Measurements from ENCODE around the gene TMEM150A. TPM values are rescaled to one million over a fixed set of nuclear protein-coding genes. Genes with fewer than 3 reads are reported as not detected.
A peak's percentile ranks its signal among the peaks of the same experiment; 100 is the strongest.

TMEM150A gene
- total RNA-seq, 4 donors from 2014 or later, result 8.9 to 25.2 (median 21.9) TPM

DNA sequence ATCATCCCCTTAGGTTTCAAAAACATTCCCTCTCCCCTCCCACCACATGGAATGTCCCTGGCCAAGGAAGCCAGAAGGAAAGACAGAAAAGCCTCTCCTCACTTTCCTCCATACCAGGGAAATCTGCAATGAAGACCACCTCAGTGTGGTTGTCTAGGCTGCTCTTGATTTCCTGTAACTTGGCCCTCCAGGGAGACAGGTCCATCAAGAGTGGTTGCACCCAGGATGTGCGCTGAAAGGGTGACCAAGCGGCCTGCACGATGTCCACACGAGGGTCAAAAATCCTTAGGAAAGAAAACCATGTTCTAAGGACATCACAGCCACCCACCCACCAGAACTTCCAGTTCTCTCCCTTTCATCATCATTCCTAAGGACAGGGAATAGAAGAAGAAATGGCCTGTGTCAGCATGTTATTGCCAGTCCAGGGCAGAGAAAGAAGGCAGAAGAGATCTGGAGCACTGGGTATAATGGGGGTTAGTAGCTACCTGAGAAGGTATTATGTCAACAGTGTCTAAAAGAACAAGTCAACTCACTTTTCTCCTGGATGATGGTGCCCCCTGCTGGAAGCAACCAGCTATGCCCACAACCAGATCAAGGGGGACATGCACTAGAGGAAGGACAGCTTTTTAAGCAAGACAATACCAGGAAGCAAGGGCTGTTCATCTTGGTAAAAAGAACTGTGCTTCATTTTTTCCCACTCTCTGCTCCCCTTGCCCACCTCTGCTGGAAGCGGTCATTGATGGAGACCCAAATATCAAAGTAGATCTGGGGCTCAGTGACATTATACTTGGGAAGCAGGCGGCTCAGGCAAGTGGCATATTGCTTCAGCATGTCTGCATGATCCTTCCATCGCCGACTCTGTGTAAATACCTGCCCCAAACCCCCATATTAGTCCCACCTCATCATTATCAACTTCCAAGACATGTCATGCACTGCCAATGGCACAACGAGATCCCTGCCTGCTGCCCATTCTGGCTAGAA, 50.5 kb downstream of the TMEM150A start:
- peak overlapping the region in 2 of 3 donors; percentile 8 to 29 for H3K27ac ChIP-seq
- intact Hi-C loops (cut with DNase I), result loop anchor here (2.0 to 5.0 kb wide), 2 partner anchors 131 to 200 kb away; partner anchors contain the start of genes ELMOD3 and RETSAT
- TF ChIP-seq, protein P1, sequence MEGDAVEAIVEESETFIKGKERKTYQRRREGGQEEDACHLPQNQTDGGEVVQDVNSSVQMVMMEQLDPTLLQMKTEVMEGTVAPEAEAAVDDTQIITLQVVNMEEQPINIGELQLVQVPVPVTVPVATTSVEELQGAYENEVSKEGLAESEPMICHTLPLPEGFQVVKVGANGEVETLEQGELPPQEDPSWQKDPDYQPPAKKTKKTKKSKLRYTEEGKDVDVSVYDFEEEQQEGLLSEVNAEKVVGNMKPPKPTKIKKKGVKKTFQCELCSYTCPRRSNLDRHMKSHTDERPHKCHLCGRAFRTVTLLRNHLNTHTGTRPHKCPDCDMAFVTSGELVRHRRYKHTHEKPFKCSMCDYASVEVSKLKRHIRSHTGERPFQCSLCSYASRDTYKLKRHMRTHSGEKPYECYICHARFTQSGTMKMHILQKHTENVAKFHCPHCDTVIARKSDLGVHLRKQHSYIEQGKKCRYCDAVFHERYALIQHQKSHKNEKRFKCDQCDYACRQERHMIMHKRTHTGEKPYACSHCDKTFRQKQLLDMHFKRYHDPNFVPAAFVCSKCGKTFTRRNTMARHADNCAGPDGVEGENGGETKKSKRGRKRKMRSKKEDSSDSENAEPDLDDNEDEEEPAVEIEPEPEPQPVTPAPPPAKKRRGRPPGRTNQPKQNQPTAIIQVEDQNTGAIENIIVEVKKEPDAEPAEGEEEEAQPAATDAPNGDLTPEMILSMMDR (IDR thresholded peaks at IDR 0.05), result peak; percentile 74 to 98 (median 92)
- TF ChIP-seq POLR2A (IDR thresholded peaks at IDR 0.05), result no peak

DNA sequence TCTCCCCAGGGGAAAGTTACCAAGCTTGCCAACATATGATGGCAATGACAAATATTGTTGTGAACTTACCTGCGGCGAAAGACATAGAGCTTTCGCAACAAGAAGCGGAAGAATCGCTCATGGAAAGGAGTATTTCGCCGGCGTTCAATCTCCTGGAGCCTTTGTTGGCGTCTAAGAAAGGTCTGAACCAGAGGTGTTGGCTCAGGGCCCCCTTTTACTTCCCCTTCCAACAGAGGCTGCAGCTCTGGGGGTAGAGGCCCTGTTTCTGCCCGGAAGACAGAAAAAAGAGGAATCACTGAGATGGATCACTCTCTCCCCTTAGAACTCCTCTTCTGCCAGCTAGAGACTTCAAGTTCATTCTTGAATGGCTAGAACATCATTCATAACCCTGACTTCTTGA, 52.0 kb downstream of the TMEM150A start:
- 92 to 93% methylated on average over 10 of the region's 10 CpGs for whole genome bisulfite sequencing, 2 donors
- TF ChIP-seq POLR2A (IDR thresholded peaks at IDR 0.05), result no peak
- TF ChIP-seq, protein P1 (IDR thresholded peaks at IDR 0.05), result no peak
- H3K9me3 ChIP-seq, result no peaks in the 10 kb centered on the region
- intact Hi-C loops (cut with DNase I), result loop anchor here (2.0 to 5.0 kb wide), 2 partner anchors 130 to 198 kb away; partner anchors contain the start of genes ELMOD3 and RETSAT
- H3K27ac ChIP-seq, result no peak overlapping the region
- peaks cover 3 to 4% of the 10 kb centered on the region in 2 donors for H3K4me1 ChIP-seq
- DNase-seq, result no peak
- peaks cover 31 to 39% of the 10 kb centered on the region in 2 donors for H3K36me3 ChIP-seq
- H3K27me3 ChIP-seq, result no peaks in the 10 kb centered on the region
- no peak overlapping the region for H3K4me3 ChIP-seq (replicated peaks in 1 of 3)

More for the DNA sequence above, 50.5 kb downstream of the TMEM150A start:
- Histone ChIP-seq H3K27me3 (no peaks in the 10 kb centered on the region), H3K4me1 (peaks cover 3 to 4% of the 10 kb centered on the region in 2 donors), H3K4me3 (replicated peaks in 1 of 3) (no peak overlapping the region), H3K9me3 (no peaks in the 10 kb centered on the region), H3K36me3 (peaks cover 28 to 31% of the 10 kb centered on the region in 2 donors)
- WGBS, 2 donors, result 63 to 65% methylated on average over 9 of the region's 9 CpGs
- DNase-seq, result peak; percentile 87 to 92

DNA sequence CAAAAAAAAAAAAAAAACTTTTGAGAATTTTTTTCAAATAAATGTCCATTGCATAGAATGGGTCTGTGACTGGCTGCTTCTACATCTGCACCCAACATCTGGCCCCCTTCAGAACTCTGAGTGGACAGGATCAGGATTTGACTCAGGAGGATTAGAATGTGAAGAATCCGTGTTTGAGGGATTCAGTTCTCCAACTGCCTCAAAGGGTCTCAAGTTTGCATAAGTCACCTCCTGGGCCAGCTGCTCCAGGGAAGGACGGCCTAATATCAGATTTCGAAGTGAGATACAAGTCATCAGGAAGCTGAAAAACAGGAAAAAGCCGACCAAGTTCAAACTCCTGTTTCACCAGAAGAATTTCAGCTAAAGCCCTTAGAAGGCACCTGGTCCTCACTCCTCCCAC, 52.7 kb downstream of the TMEM150A start:
- DNase-seq, result no peak
- TF ChIP-seq, protein P1 (IDR thresholded peaks at IDR 0.05), result no peak
- TF ChIP-seq POLR2A (IDR thresholded peaks at IDR 0.05), result no peak
- intact Hi-C loops (cut with DNase I), result loop anchor here (2.0 to 10.0 kb wide), 4 partner anchors 118 to 225 kb away; partner anchors contain the start of genes ELMOD3, RETSAT and TGOLN2
- 59 to 74% methylated on average over 4 of the region's 4 CpGs for WGBS, 2 donors
- H3K36me3 ChIP-seq, result peaks cover 38 to 40% of the 10 kb centered on the region in 2 donors
- no peaks in the 10 kb centered on the region for H3K9me3 ChIP-seq
- H3K27me3 ChIP-seq, result no peaks in the 10 kb centered on the region
- H3K27ac ChIP-seq, result no peak overlapping the region
- H3K4me1 ChIP-seq, result peaks cover 3 to 4% of the 10 kb centered on the region in 2 donors
- H3K4me3 ChIP-seq (replicated peaks in 1 of 3), result no peak overlapping the region

DNA sequence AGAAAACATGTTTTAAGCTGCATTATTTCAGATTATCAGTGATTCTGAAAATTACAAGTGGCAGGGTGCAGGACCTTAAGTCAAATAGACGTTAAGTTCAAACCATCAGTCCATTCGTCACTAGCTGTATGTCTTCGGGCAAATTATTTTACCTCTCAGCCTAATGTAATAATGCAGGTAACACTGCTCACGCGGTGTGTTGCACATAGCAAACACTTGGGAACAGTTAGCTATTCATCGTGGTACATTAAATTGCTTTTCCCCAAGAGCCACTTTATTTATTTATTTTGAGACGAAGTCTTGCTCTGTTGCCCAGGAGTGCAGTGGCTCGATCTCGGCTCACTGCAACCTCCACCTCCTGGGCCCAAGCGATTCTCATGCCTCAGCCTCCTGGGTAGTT, 53.4 kb downstream of the TMEM150A start:
- no peak overlapping the region for H3K4me3 ChIP-seq (replicated peaks in 1 of 3)
- WGBS, 2 donors, result 91% methylated on average over 10 of the region's 10 CpGs
- peaks cover 3 to 4% of the 10 kb centered on the region in 2 donors for H3K4me1 ChIP-seq
- H3K9me3 ChIP-seq, result no peaks in the 10 kb centered on the region
- no peak for DNase-seq
- peaks cover 42 to 45% of the 10 kb centered on the region in 2 donors for H3K36me3 ChIP-seq
- intact Hi-C loops (cut with DNase I), result loop anchor here (5.0 to 10.0 kb wide), 2 partner anchors 117 to 224 kb away; partner anchors contain the start of gene TGOLN2
- TF ChIP-seq POLR2A (IDR thresholded peaks at IDR 0.05), result no peak
- TF ChIP-seq, protein P1 (IDR thresholded peaks at IDR 0.05), result no peak
- no peaks in the 10 kb centered on the region for H3K27me3 ChIP-seq
- no peak overlapping the region for H3K27ac ChIP-seq
